GM19239 (cell line): Measurements from ENCODE around the gene ZNF599.

Experiments used
- DNase-seq: peaks from one replicate; pipeline ENCODE4 v3.0.0; 2011; ENCODE audit warnings: low spot score; ENCODE audit not compliant: insufficient read length
- FAIRE-seq: peaks from 2 replicates; lab custom pipeline; 2011; peaks lifted over from hg19 to GRCh38; lab: Jason Lieb, UNC

ZNF599 gene

GRCh38 chr19:34757441-34757840 lies 15.6 kb downstream of the ZNF599 start:
- no peak for DNase-seq

GRCh38 chr19:34744896-34745690 lies 27.9 kb downstream of the ZNF599 start:
- no peak for FAIRE-seq
- DNase-seq: no peak

More at GRCh38 chr19:34757441-34757840, 15.6 kb downstream of the ZNF599 start:
- FAIRE-seq: no peak

- no peak for DNase-seq
- FAIRE-seq: no peak
These were observed 38.4 kb downstream of the ZNF599 start for GRCh38 chr19:34734537-34735103.

- FAIRE-seq (peak; percentile 90), DNase-seq (peak; percentile 67)
These were observed 39.1 kb downstream of the ZNF599 start, which contains the start of gene ZNF181 for GRCh38 chr19:34733746-34734536. TSS of gene ZNF181 (plus strand) at chr19:34734243. CDS start at chr19:34735038, 795 bp downstream.

GRCh38 chr19:34733266-34733745 lies 39.7 kb downstream of the ZNF599 start:
- DNase-seq (peak; percentile 14), FAIRE-seq (no peak)

- no peak for DNase-seq
- no peak for FAIRE-seq
These were observed 40.3 kb downstream of the ZNF599 start for GRCh38 chr19:34732612-34733211.

- DNase-seq (no peak), FAIRE-seq (no peak)
These were observed 41.1 kb downstream of the ZNF599 start for GRCh38 chr19:34731964-34732363.

GRCh38 chr19:34731019-34731829 lies 41.8 kb downstream of the ZNF599 start:
- DNase-seq: no peak
- no peak for FAIRE-seq

GRCh38 chr19:34725400-34725799 lies 47.6 kb downstream of the ZNF599 start:
- FAIRE-seq: no peak
- no peak for DNase-seq

- DNase-seq (no peak), FAIRE-seq (no peak)
These were observed 50.7 kb downstream of the ZNF599 start for GRCh38 chr19:34722353-34722752.

- no peak for DNase-seq
- FAIRE-seq: no peak
These were observed 57.7 kb downstream of the ZNF599 start for GRCh38 chr19:34715357-34715756.

- FAIRE-seq (no peak), DNase-seq (no peak)
These were observed 59.8 kb downstream of the ZNF599 start for GRCh38 chr19:34713262-34713637.

GRCh38 chr19:34712395-34713261 lies 60.4 kb downstream of the ZNF599 start:
- DNase-seq: peak; percentile 18
- FAIRE-seq: peak; percentile 86

GRCh38 chr19:34711890-34712289 lies 61.1 kb downstream of the ZNF599 start:
- no peak for FAIRE-seq
- no peak for DNase-seq
